A673 (cell line): Measurements from ENCODE around the gene KIRREL3. TPM values are rescaled to one million over a fixed set of nuclear protein-coding genes. Genes with fewer than 3 reads are reported as not detected.

Source experiments
- BruUV-seq: library from RNA; stranded (reverse); fragments of 400-500 nt; replicated peaks from 2 replicates; lab custom pipeline; 2021; lab: Mats Ljungman, UMichigan
- CTCF ChIA-PET: fragments of 300-600 bp; sonication (Branson Sonifier 250); formaldehyde crosslinking; loops from one replicate; lab custom pipeline; 2022; ENCODE audit warnings: antibody characterized with exemption; lab: Charles Lee
- POLR2A ChIA-PET: fragments of 300-600 bp; sonication (Branson Sonifier 250); formaldehyde crosslinking; loops from one replicate; lab custom pipeline; 2022; ENCODE audit warnings: antibody characterized with exemption; ENCODE audit not compliant: low non-redundant PET; lab: Charles Lee
- DNase-seq: peaks from one replicate; pipeline ENCODE4 v3.0.0-alpha.2; 2015; ENCODE audit warnings: low spot score
- H3K27ac ChIP-seq: fragments of 200-600 bp; sonication (generic); 2 replicates; pipeline ENCODE4 v1.5.1; 2016; ENCODE audit warnings: mixed run types, low read depth, mild to moderate bottlenecking, mixed read lengths, antibody characterized with exemption, low read length; ENCODE audit not compliant: poor library complexity, severe bottlenecking
- H3K27me3 ChIP-seq: fragments of 200-600 bp; sonication (generic); replicated peaks from 2 replicates; pipeline ENCODE4 v1.6.1; 2017; ENCODE audit warnings: mixed run types, low read depth, mild to moderate bottlenecking, mixed read lengths, antibody characterized with exemption, low read length; ENCODE audit not compliant: insufficient read depth, poor library complexity
- H3K36me3 ChIP-seq: fragments of 200-600 bp; sonication (generic); 2 replicates; pipeline ENCODE4 v1.6.1; 2016; ENCODE audit warnings: mixed run types, mild to moderate bottlenecking, mixed read lengths, antibody characterized with exemption, low read length; ENCODE audit not compliant: insufficient read depth, poor library complexity, severe bottlenecking
- H3K4me1 ChIP-seq: fragments of 200-600 bp; sonication (generic); 2 replicates; pipeline ENCODE4 v1.6.1; 2017; ENCODE audit warnings: mixed run types, mild to moderate bottlenecking, mixed read lengths, antibody characterized with exemption, low read length; ENCODE audit not compliant: insufficient read depth, poor library complexity, severe bottlenecking
- H3K4me3 ChIP-seq: fragments of 200-600 bp; sonication (generic); 2 replicates; pipeline ENCODE4 v1.5.1; 2016; ENCODE audit warnings: low read depth, mixed run types, mild to moderate bottlenecking, mixed read lengths, low read length; ENCODE audit not compliant: poor library complexity, severe bottlenecking
- H3K9me3 ChIP-seq: fragments of 200-600 bp; sonication (generic); 2 replicates; pipeline ENCODE4 v1.6.1; 2016; ENCODE audit warnings: mixed run types, low read depth, mild to moderate bottlenecking, mixed read lengths, antibody characterized with exemption, low read length; ENCODE audit not compliant: poor library complexity, severe bottlenecking
- CTCF ChIP-seq: fragments of 300-800, 200-600 bp; sonication (generic); conservative IDR thresholded peaks from 2 replicates; pipeline ENCODE4 v1.5.1; 2017; ENCODE audit warnings: low read depth, mild to moderate bottlenecking, antibody characterized with exemption, low read length, moderate library complexity, mixed read lengths
- EZH2 ChIP-seq: fragments of 200-600 bp; sonication (generic); IDR thresholded peaks from 2 replicates; pipeline ENCODE4 v1.6.1; 2017; ENCODE audit warnings: borderline replicate concordance, low read depth, mild to moderate bottlenecking, mixed read lengths, antibody characterized with exemption, low read length; ENCODE audit not compliant: poor library complexity, severe bottlenecking
- intact Hi-C: fragments of 100-400 bp; cut with micrococcal nuclease; formaldehyde crosslinking; loops from one replicate; pipeline ENCODE4 v1.10.0; 2022; ENCODE audit not compliant: unreplicated experiment
- total RNA-seq: library from RNA; stranded (reverse); gene quantifications from 2 replicates; pipeline ENCODE4 v1.2.3, GENCODE V29; 2021

KIRREL3 gene
- total RNA-seq, 1 experiment from 2014 or later: not detected

DNA sequence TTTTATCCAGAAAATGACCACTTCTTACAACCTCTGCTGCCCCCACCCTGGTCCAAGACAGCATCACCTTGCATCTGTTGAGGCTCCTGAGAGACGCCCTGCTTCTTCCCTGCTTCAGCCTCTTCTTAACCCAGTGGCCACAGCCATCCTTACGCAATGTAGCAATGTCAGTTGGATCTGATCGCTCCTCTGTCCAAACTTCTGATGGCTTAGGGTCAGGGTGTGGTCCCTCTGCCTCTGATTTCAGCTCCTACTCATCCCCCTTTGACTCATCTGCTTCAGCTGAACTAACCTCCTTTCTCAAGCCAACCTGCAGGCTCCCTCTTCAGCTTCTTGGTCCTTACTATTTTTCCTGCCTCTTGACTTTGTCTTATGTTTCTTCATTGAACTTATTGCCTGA lies 280.8 kb downstream of the KIRREL3 start:
- Histone ChIP-seq H3K27me3 (no peaks in the 10 kb centered on the region), H3K36me3 (no peaks in the 10 kb centered on the region), H3K4me3 (no peak overlapping the region), H3K4me1 (no peaks in the 10 kb centered on the region), H3K9me3 (no peaks in the 10 kb centered on the region), H3K27ac (no peak overlapping the region)
- BruUV-seq: no TSS peak
- no peak for DNase-seq
- no peak for TF ChIP-seq EZH2
- no peak for TF ChIP-seq CTCF
- intact Hi-C loops: loop anchor here (5.0 kb wide), 1 partner anchor 628 kb away; no protein-coding TSS in a partner anchor
- CTCF ChIA-PET: no interaction called here
- POLR2A ChIA-PET: no interaction called here

- TF ChIP-seq EZH2 (no peak), CTCF (no peak)
- intact Hi-C loops: loop anchor here (5.0 kb wide), 1 partner anchor 629 kb away; no protein-coding TSS in a partner anchor
- CTCF ChIA-PET: no interaction called here
Observed at GRCh38 chr11:126718276-126718675, 282.3 kb downstream of the KIRREL3 start.

GRCh38 chr11:126716456-126717083 lies 284.0 kb downstream of the KIRREL3 start:
- BruUV-seq: no TSS peak
- Histone ChIP-seq H3K36me3 (no peaks in the 10 kb centered on the region), H3K27me3 (peaks cover 3% of the 10 kb centered on the region), H3K27ac (no peak overlapping the region), H3K4me1 (no peaks in the 10 kb centered on the region), H3K4me3 (no peak overlapping the region), H3K9me3 (no peaks in the 10 kb centered on the region)
- TF ChIP-seq CTCF: peak; percentile 79
- no peak for TF ChIP-seq EZH2
- CTCF ChIA-PET: interaction anchor here (0.5 to 1.1 kb wide), 9 partner anchors 9 to 1934 kb away, joined by 3 to 9 read pairs (median 3); no protein-coding TSS in a partner anchor
- intact Hi-C loops: loop anchor here (1.0 to 5.0 kb wide), 2 partner anchors 274 to 631 kb away; no protein-coding TSS in a partner anchor
- POLR2A ChIA-PET: no interaction called here
- peak; percentile 64 for DNase-seq

More at GRCh38 chr11:126718276-126718675, 282.3 kb downstream of the KIRREL3 start:
- Histone ChIP-seq H3K27ac (no peak overlapping the region), H3K36me3 (no peaks in the 10 kb centered on the region), H3K4me1 (no peaks in the 10 kb centered on the region), H3K9me3 (no peaks in the 10 kb centered on the region), H3K4me3 (no peak overlapping the region), H3K27me3 (no peaks in the 10 kb centered on the region)
- DNase-seq: no peak
- POLR2A ChIA-PET: no interaction called here
- BruUV-seq: no TSS peak
